HG03045 (cell line): ENCODE measurements around the gene CDON.
"Not testable (repeated sequence)": the region's sequence is repeated elsewhere in the genome, so short reads cannot be mapped to it uniquely, and the experiment has no call there.

ENCODE experiments used
- ATAC-seq: cut with Tn5 transposase; IDR thresholded peaks from one replicate; pipeline ENCODE4 v1.9.1; 2021; ENCODE audit warnings: mild to moderate bottlenecking, moderate library complexity; ENCODE audit not compliant: unreplicated experiment

The CDON gene

GRCh38 chr11:126051117-126051516 lies 11.5 kb downstream of the CDON start:
- no peak for ATAC-seq

GRCh38 chr11:126049159-126049558 lies 13.5 kb downstream of the CDON start:
- ATAC-seq = no peak

GRCh38 chr11:126048197-126048596 lies 14.5 kb downstream of the CDON start:
- ATAC-seq = no peak

- no peak for ATAC-seq
Observed at GRCh38 chr11:126046570-126047195, 16.0 kb downstream of the CDON start.

- ATAC-seq = no peak
Observed at GRCh38 chr11:126039485-126040271, 23.0 kb downstream of the CDON start.

- no peak for ATAC-seq
Observed at GRCh38 chr11:126035718-126036117, 26.9 kb downstream of the CDON start.

- ATAC-seq = no peak
Observed at GRCh38 chr11:126034933-126035425, 27.7 kb downstream of the CDON start.

GRCh38 chr11:126034039-126034932 lies 28.4 kb downstream of the CDON start:
- no peak for ATAC-seq

- no peak for ATAC-seq
Observed at GRCh38 chr11:126032375-126032774, 30.3 kb downstream of the CDON start.

- no peak for ATAC-seq
Observed at GRCh38 chr11:126029805-126030204, 32.9 kb downstream of the CDON start.

GRCh38 chr11:126029237-126029636 lies 33.4 kb downstream of the CDON start:
- ATAC-seq = no peak

- not testable (repeated sequence) for ATAC-seq
Observed at GRCh38 chr11:126028534-126028933, 34.1 kb downstream of the CDON start.

GRCh38 chr11:126026579-126026978 lies 36.1 kb downstream of the CDON start:
- no peak for ATAC-seq

- no peak for ATAC-seq
Observed at GRCh38 chr11:126025822-126026221, 36.8 kb downstream of the CDON start.

GRCh38 chr11:126024123-126024522 lies 38.5 kb downstream of the CDON start:
- no peak for ATAC-seq

GRCh38 chr11:126012852-126013251 lies 49.8 kb downstream of the CDON start:
- no peak for ATAC-seq

- no peak for ATAC-seq
Observed at GRCh38 chr11:126011754-126012153, 50.9 kb downstream of the CDON start.

- no peak for ATAC-seq
Observed at GRCh38 chr11:126011265-126011664, 51.4 kb downstream of the CDON start.

- no peak for ATAC-seq
Observed at GRCh38 chr11:126008956-126009355, 53.7 kb downstream of the CDON start.

GRCh38 chr11:126007238-126007637 lies 55.4 kb downstream of the CDON start:
- ATAC-seq = no peak

GRCh38 chr11:126006068-126006467 lies 56.6 kb downstream of the CDON start:
- ATAC-seq = no peak
